ENCODE data around the gene NUTM1. TPM values are rescaled to one million over a fixed set of nuclear protein-coding genes. Genes with fewer than 3 reads are reported as not detected.
"Not testable (repeated sequence)": the region's sequence is repeated elsewhere in the genome, so short reads cannot be mapped to it uniquely, and the experiment has no call there.

NUTM1 gene
- total RNA-seq, 1 experiment from 2014 or later: 0.07 TPM

- no peak overlapping the region for H3K9ac ChIP-seq (ENCODE audit: low read length)
- no peak overlapping the region for H3K4me2 ChIP-seq (ENCODE audit: low read length)
- TF ChIP-seq TCF7L2 (IDR thresholded peaks at IDR 0.05; ENCODE audit: borderline replicate concordance, extremely low read depth, insufficient read depth, insufficient read length) (no peak), RAD21 (IDR thresholded peaks at IDR 0.05; ENCODE audit: low read depth) (no peak), ZBTB33 (IDR thresholded peaks at IDR 0.05; ENCODE audit: extremely low read depth, insufficient replicate concordance, low read length) (no peak), ELF1 (IDR thresholded peaks at IDR 0.05; ENCODE audit: borderline replicate concordance, low read depth) (no peak), EZH2phosphoT487 (IDR thresholded peaks at IDR 0.05; ENCODE audit: borderline replicate concordance) (no peak), JUND (IDR thresholded peaks at IDR 0.05) (no peak), SP1 (IDR thresholded peaks at IDR 0.05; ENCODE audit: low read depth) (no peak), SRF (IDR thresholded peaks at IDR 0.05; ENCODE audit: low read depth) (no peak), ZFX (IDR thresholded peaks at IDR 0.05) (no peak), YY1 (IDR thresholded peaks at IDR 0.05; ENCODE audit: extremely low read depth, insufficient replicate concordance, low read depth, low read length) (no peak), POLR2A (IDR thresholded peaks at IDR 0.05; ENCODE audit: borderline replicate concordance, extremely low read depth, insufficient read depth, insufficient read length) (no peak), REST (IDR thresholded peaks at IDR 0.05; ENCODE audit: low read depth) (no peak), EGR1 (IDR thresholded peaks at IDR 0.05; ENCODE audit: low read depth) (no peak), EZH2 (IDR thresholded peaks at IDR 0.05) (no peak), CBX3 (IDR thresholded peaks at IDR 0.05; ENCODE audit: low read depth) (no peak), FOSL1 (IDR thresholded peaks at IDR 0.05; ENCODE audit: low read depth) (no peak), POLR2AphosphoS5 (IDR thresholded peaks at IDR 0.05; ENCODE audit: low read depth, low read length) (no peak)
- TF ChIP-seq, protein P1, sequence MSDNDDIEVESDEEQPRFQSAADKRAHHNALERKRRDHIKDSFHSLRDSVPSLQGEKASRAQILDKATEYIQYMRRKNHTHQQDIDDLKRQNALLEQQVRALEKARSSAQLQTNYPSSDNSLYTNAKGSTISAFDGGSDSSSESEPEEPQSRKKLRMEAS (IDR thresholded peaks at IDR 0.05): no peak
- H2AFZ ChIP-seq (ENCODE audit: low read depth, low read length, poor library complexity, severe bottlenecking): no peak overlapping the region
- no peaks in the 10 kb centered on the region for H3K79me2 ChIP-seq (ENCODE audit: insufficient read depth, low read length)
- no peaks in the 10 kb centered on the region for H3K9me3 ChIP-seq (ENCODE audit: control insufficient read depth in 1 of 2, insufficient read depth in 1 of 2, low read depth in 1 of 2, low read length in 2 of 2)
- BruUV-seq (replicated peaks): no TSS peak
- no peaks in the 10 kb centered on the region for H3K4me1 ChIP-seq (ENCODE audit: control insufficient read depth in 1 of 2, insufficient read depth in 2 of 2, low read length in 2 of 2)
- intact Hi-C loops (cut with micrococcal nuclease): no loop called here
- no peak overlapping the region for H3K27ac ChIP-seq (ENCODE audit: low read depth, low read length)
- ATAC-seq (no peak), DNase-seq (ENCODE audit: low read depth, low spot score) (no peak)
- H3K27me3 ChIP-seq (ENCODE audit: insufficient read depth, low read length): no peaks in the 10 kb centered on the region
- H3K4me3 ChIP-seq (replicated peaks in 1 of 2; ENCODE audit: low read depth in 1 of 2, low read length in 2 of 2): no peak overlapping the region
- no peaks in the 10 kb centered on the region for H3K36me3 ChIP-seq (ENCODE audit: control insufficient read depth in 1 of 2, insufficient read depth in 2 of 2, low read length in 2 of 2)
- H4K20me1 ChIP-seq (ENCODE audit: insufficient read depth): no peaks in the 10 kb centered on the region
- no peaks in the 10 kb centered on the region for H3K9me2 ChIP-seq (ENCODE audit: insufficient read depth)
- ChIA-PET CTCF (no interaction called here), POLR2A (no interaction called here), RAD21 (ENCODE audit: low non-redundant PET in 1 of 2, low total read pairs in 2 of 2, uncharacterized antibody in 2 of 2, unreplicated experiment in 2 of 2) (no interaction called here)
Measured at GRCh38 chr15:34376856-34377255, 33.7 kb downstream of the NUTM1 start.

- BruUV-seq (replicated peaks); CTCF ChIA-PET; H3K27me3 ChIP-seq (ENCODE audit: insufficient read depth, low read length); DNase-seq (ENCODE audit: low read depth, low spot score); H3K4me2 ChIP-seq (ENCODE audit: low read length); H3K4me3 ChIP-seq (replicated peaks in 1 of 2; ENCODE audit: low read depth in 1 of 2, low read length in 2 of 2); H4K20me1 ChIP-seq (ENCODE audit: insufficient read depth); H3K9me2 ChIP-seq (ENCODE audit: insufficient read depth); ATAC-seq; H3K79me2 ChIP-seq (ENCODE audit: insufficient read depth, low read length); POLR2A ChIA-PET; intact Hi-C loops (cut with micrococcal nuclease); H3K36me3 ChIP-seq (ENCODE audit: control insufficient read depth in 1 of 2, insufficient read depth in 2 of 2, low read length in 2 of 2); H3K9me3 ChIP-seq (ENCODE audit: control insufficient read depth in 1 of 2, insufficient read depth in 1 of 2, low read depth in 1 of 2, low read length in 2 of 2); H3K9ac ChIP-seq (ENCODE audit: low read length); H3K4me1 ChIP-seq (ENCODE audit: control insufficient read depth in 1 of 2, insufficient read depth in 2 of 2, low read length in 2 of 2); H2AFZ ChIP-seq (ENCODE audit: low read depth, low read length, poor library complexity, severe bottlenecking); RAD21 ChIA-PET (ENCODE audit: low non-redundant PET in 1 of 2, low total read pairs in 2 of 2, uncharacterized antibody in 2 of 2, unreplicated experiment in 2 of 2); H3K27ac ChIP-seq (ENCODE audit: low read depth, low read length): not testable (repeated sequence)
Measured at GRCh38 chr15:34380491-34380890, 37.4 kb downstream of the NUTM1 start.

Measured in HCT116 (cell line).